ENCODE results near the gene COL9A1.

- no peak for TF ChIP-seq POLR2A (IDR thresholded peaks at IDR 0.05; ENCODE audit: low read depth, low read length)
- no peak for TF ChIP-seq POLR2AphosphoS5 (IDR thresholded peaks at IDR 0.05; ENCODE audit: low read depth, low read length)
Measured at GRCh38 chr6:70210462-70210861, 92.4 kb downstream of the COL9A1 start.
